PFSK-1 (cell line): ENCODE results near the gene GDPD3.

Experiments used
- FOXP2 ChIP-seq: optimal IDR thresholded peaks from 2 replicates; pipeline ENCODE3; 2011; ENCODE audit warnings: borderline replicate concordance, control low read depth, inconsistent platforms; ENCODE audit not compliant: insufficient read depth; ENCODE audit errors: extremely low read length, extremely low read depth
- POLR2AphosphoS5 ChIP-seq: IDR thresholded peaks from 2 replicates; pipeline ENCODE4 v1.6.1; 2012; ENCODE audit warnings: low read depth, mild to moderate bottlenecking, control low read depth, low read length, moderate library complexity
- REST ChIP-seq, 2 experiments: IDR thresholded peaks; 2 replicates each; pipeline versions ENCODE4 v1.6.1 to v1.8.0; 2011 to 2012; ENCODE audit warnings: low read depth in 2 of 2, low read length in 2 of 2, control low read depth in 1 of 2, inconsistent platforms in 1 of 2, mild to moderate bottlenecking in 1 of 2, moderate library complexity in 1 of 2; ENCODE audit not compliant: insufficient read depth in 1 of 2
- SIN3A ChIP-seq: IDR thresholded peaks from 2 replicates; pipeline ENCODE4 v1.6.1; 2012; ENCODE audit warnings: mild to moderate bottlenecking, low read length, moderate library complexity, borderline replicate concordance; ENCODE audit not compliant: insufficient read depth
- TAF1 ChIP-seq: IDR thresholded peaks from 2 replicates; pipeline ENCODE4 v1.6.1; 2012; ENCODE audit warnings: low read length, control low read depth, borderline replicate concordance; ENCODE audit not compliant: insufficient read depth

Gene GDPD3

GRCh38 chr16:30078744-30079143 is 34.6 kb downstream of the GDPD3 start:
- TF ChIP-seq FOXP2: no peak
- no peak for TF ChIP-seq REST (IDR thresholded peaks at IDR 0.05; ENCODE audit: insufficient read depth in 1 of 2, low read depth in 2 of 2, low read length in 2 of 2)
- no peak for TF ChIP-seq POLR2AphosphoS5
- TF ChIP-seq TAF1: no peak
- TF ChIP-seq SIN3A: no peak

GRCh38 chr16:30077656-30078055 is 35.7 kb downstream of the GDPD3 start:
- no peak for TF ChIP-seq REST (IDR thresholded peaks at IDR 0.05; ENCODE audit: insufficient read depth in 1 of 2, low read depth in 2 of 2, low read length in 2 of 2)

DNA sequence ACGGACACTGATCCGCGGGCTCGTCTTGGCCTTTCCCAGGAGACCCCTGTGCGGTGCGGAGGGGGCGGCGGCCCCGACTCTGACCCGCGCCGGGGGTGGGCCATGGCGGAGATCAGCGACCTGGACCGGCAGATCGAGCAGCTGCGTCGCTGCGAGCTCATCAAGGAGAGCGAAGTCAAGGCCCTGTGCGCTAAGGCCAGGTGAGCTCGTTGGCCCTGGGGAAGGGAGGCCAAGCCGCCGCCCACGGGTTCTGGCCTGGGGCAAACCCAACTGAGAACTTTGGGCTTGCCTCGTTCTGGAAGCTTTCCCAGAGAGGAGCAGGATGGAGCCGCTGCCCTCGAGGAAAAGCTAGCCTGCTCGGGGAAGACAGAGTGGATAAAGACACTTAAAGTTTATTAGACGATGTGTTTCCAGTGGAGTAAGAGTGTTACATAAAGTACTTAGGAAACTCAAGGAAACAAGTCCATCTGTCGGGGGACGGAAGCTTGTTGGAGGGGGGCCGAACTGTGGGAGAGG is 37.0 kb downstream of the GDPD3 start:
- no peak for TF ChIP-seq REST (IDR thresholded peaks at IDR 0.05; ENCODE audit: insufficient read depth in 1 of 2, low read depth in 2 of 2, low read length in 2 of 2)
- TF ChIP-seq TAF1: no peak
- TF ChIP-seq POLR2AphosphoS5: no peak
- no peak for TF ChIP-seq SIN3A
- no peak for TF ChIP-seq FOXP2

- no peak; a peak in 1 of 4 replicates for TF ChIP-seq REST (IDR thresholded peaks at IDR 0.05; ENCODE audit: insufficient read depth in 1 of 2, low read depth in 2 of 2, low read length in 2 of 2)
- TF ChIP-seq FOXP2: peak; percentile 48
- peak; percentile 94 for TF ChIP-seq POLR2AphosphoS5
- peak; percentile 91 for TF ChIP-seq TAF1
Observed at GRCh38 chr16:30075503-30076275, 37.6 kb downstream of the GDPD3 start, which contains the start of gene PPP4C. Gene PPP4C (plus strand): TSS chr16:30075994. CDS start chr16:30076378, 384 bp downstream.

DNA sequence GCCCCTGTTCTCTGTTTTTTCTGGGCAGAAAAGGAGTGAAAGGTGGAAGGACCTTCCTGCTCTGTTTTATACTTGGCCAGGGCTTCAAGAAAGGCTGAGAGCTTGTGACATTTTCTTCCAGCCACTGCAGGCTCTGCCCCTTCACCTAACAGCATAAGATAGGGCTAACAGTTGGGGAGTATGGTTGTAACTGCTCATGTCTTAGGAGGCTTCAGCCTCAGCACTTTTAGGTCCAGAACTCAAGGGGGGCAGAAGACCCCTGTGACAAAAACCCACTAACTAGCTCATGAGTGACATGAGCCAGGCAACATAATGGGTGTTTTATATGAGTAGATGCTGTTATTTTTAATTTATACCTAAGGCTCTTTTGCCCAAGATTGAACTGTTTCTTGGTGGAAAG is 42.8 kb downstream of the GDPD3 start:
- TF ChIP-seq REST (IDR thresholded peaks at IDR 0.05; ENCODE audit: insufficient read depth in 1 of 2, low read depth in 2 of 2, low read length in 2 of 2) (no peak), POLR2AphosphoS5 (no peak)
